Measurements from ENCODE around the gene SAP25.

DNA sequence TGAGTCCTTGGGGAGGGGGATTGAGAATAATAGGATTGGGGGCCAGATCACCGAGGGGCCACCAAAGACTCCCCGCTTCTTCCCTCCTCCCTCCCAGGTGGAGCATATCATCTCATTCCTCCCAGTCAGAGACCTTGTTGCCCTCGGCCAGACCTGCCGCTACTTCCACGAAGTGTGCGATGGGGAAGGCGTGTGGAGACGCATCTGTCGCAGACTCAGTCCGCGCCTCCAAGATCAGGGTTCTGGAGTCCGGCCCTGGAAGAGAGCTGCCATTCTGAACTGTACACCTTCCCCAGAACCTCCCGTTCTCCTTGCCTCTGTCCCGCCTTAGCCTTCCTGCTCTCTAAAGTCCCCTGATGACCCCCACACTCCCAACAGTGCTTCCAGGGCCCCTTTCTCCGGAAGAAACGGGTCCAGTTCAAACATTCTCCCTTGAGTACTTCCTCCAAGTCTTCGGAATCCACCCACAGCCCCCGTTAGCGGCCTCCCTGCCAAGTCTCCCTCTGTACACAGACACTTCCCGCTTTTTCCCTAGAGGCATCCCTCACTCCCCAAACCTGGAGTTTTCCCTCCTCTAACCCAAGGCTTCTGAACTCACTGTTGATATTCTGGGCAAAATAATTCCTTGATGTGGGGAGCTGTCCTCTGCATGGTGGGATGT, 16.5 kb upstream of the SAP25 start:
- TF ChIP-seq CTCF (IDR thresholded peaks at IDR 0.05; ENCODE audit: low read depth, low read length, missing input control) (no peak), FOXA1 (IDR thresholded peaks at IDR 0.05) (no peak), YY1 (IDR thresholded peaks at IDR 0.05) (no peak)
- TF ChIP-seq, protein P1, sequence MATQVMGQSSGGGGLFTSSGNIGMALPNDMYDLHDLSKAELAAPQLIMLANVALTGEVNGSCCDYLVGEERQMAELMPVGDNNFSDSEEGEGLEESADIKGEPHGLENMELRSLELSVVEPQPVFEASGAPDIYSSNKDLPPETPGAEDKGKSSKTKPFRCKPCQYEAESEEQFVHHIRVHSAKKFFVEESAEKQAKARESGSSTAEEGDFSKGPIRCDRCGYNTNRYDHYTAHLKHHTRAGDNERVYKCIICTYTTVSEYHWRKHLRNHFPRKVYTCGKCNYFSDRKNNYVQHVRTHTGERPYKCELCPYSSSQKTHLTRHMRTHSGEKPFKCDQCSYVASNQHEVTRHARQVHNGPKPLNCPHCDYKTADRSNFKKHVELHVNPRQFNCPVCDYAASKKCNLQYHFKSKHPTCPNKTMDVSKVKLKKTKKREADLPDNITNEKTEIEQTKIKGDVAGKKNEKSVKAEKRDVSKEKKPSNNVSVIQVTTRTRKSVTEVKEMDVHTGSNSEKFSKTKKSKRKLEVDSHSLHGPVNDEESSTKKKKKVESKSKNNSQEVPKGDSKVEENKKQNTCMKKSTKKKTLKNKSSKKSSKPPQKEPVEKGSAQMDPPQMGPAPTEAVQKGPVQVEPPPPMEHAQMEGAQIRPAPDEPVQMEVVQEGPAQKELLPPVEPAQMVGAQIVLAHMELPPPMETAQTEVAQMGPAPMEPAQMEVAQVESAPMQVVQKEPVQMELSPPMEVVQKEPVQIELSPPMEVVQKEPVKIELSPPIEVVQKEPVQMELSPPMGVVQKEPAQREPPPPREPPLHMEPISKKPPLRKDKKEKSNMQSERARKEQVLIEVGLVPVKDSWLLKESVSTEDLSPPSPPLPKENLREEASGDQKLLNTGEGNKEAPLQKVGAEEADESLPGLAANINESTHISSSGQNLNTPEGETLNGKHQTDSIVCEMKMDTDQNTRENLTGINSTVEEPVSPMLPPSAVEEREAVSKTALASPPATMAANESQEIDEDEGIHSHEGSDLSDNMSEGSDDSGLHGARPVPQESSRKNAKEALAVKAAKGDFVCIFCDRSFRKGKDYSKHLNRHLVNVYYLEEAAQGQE (IDR thresholded peaks at IDR 0.05), result no peak
